Hepatocyte (in vitro differentiated cells): ENCODE results near the gene EXOC6B.

Source experiments
- EZH2 ChIP-seq: fragments of 200-600 bp; sonication (generic); IDR thresholded peaks from 2 replicates; pipeline ENCODE4 v1.6.1; 2016; ENCODE audit warnings: antibody characterized with exemption, mild to moderate bottlenecking, borderline replicate concordance
- EZH2phosphoT487 ChIP-seq: fragments of 200-600 bp; sonication (generic); IDR thresholded peaks from one replicate; pipeline ENCODE4 v1.6.1; 2018; ENCODE audit warnings: antibody characterized with exemption, mild to moderate bottlenecking, low read depth, moderate library complexity; ENCODE audit not compliant: unreplicated experiment, severe bottlenecking
- TF ChIP-seq, protein P1 (sequence below): fragments of 200-600 bp; sonication (generic); IDR thresholded peaks from 2 replicates; pipeline ENCODE4 v1.5.1; 2016; ENCODE audit warnings: antibody characterized with exemption, mild to moderate bottlenecking; ENCODE audit not compliant: poor library complexity

DNA sequence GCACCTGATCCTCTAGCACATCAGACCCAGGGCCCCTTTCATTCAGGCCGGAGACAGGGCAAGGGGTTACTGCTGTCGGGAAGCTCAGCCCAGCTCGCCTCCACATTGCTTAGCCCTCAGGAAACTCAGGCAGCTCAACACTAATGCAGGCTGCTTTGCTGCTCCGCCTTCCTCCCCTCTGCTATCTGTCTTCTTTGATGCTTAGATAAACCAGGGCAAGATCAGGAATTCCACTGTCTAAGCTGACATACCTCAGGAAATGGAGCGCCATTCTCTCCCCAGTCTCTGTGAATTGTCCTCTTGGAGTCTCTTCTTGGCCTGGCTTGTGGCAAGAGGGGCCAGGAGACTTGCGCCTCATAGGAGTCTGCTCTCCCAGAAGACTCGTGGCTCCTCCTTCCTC is 25.5 kb upstream of the EXOC6B start:
- TF ChIP-seq, protein P1, sequence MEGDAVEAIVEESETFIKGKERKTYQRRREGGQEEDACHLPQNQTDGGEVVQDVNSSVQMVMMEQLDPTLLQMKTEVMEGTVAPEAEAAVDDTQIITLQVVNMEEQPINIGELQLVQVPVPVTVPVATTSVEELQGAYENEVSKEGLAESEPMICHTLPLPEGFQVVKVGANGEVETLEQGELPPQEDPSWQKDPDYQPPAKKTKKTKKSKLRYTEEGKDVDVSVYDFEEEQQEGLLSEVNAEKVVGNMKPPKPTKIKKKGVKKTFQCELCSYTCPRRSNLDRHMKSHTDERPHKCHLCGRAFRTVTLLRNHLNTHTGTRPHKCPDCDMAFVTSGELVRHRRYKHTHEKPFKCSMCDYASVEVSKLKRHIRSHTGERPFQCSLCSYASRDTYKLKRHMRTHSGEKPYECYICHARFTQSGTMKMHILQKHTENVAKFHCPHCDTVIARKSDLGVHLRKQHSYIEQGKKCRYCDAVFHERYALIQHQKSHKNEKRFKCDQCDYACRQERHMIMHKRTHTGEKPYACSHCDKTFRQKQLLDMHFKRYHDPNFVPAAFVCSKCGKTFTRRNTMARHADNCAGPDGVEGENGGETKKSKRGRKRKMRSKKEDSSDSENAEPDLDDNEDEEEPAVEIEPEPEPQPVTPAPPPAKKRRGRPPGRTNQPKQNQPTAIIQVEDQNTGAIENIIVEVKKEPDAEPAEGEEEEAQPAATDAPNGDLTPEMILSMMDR, result no peak
- TF ChIP-seq EZH2 (no peak), EZH2phosphoT487 (no peak)
